Type B pancreatic cell (in vitro differentiated cells): ENCODE measurements around the gene ZDHHC11B. TPM values are rescaled to one million over a fixed set of nuclear protein-coding genes. Genes with fewer than 3 reads are reported as not detected.
"Not testable (repeated sequence)": the region's sequence is repeated elsewhere in the genome, so short reads cannot be mapped to it uniquely, and the experiment has no call there.

Experiments
- DNase-seq: peaks from one replicate; pipeline ENCODE4 v3.0.0; 2021; ENCODE audit warnings: mixed read lengths; ENCODE audit not compliant: unreplicated experiment; ENCODE audit errors: extremely low spot score
- H3K27ac Mint-ChIP-seq: 2 replicates; pipeline ENCODE4 v1.8.0; 2021; ENCODE audit warnings: mild to moderate bottlenecking, mixed read lengths
- H3K27me3 Mint-ChIP-seq: 2 replicates; pipeline ENCODE4 v1.8.0; 2021; ENCODE audit warnings: mixed read lengths
- H3K36me3 Mint-ChIP-seq: 2 replicates; pipeline ENCODE4 v1.8.0; 2021; ENCODE audit warnings: mixed read lengths
- H3K4me1 Mint-ChIP-seq: one replicate; pipeline ENCODE4 v1.8.0; 2021; ENCODE audit warnings: mixed read lengths; ENCODE audit not compliant: unreplicated experiment
- H3K4me3 Mint-ChIP-seq: 2 replicates; pipeline ENCODE4 v1.8.0; 2021; ENCODE audit warnings: mild to moderate bottlenecking, mixed read lengths
- H3K9me3 Mint-ChIP-seq: 2 replicates; pipeline ENCODE4 v1.8.0; 2021; ENCODE audit warnings: mixed read lengths
- long read RNA-seq: library from polyadenylated mRNA; unstranded; transcript quantifications from one replicate; pipeline ENCODE4 v2.0.0, GENCODE V29; 2020
- total RNA-seq: library from RNA; stranded (reverse); gene quantifications from 2 replicates; pipeline ENCODE4 v1.2.1, GENCODE V29; 2021; ENCODE audit warnings: low replicate concordance
- TF ChIP-seq, protein P1 (sequence below): fragments of 200-600 bp; sonication (generic); conservative IDR thresholded peaks from 2 replicates; pipeline ENCODE4 v1.5.0; 2021; ENCODE audit warnings: antibody characterized with exemption, mild to moderate bottlenecking

The ZDHHC11B gene
- 2.2 and 4.0 TPM in 2 replicates for total RNA-seq
- long read RNA-seq, partial matches to known transcripts: 0 of 1 reads
- long read RNA-seq, other reads (novel, unspliced or antisense): 1 of 1 reads

GRCh38 chr5:784428-785177, at the start of gene ZDHHC11B:
Gene ZDHHC11B, minus strand, starts transcription at chr5:784729. Its CDS starts 17,810 bp downstream, at chr5:766919.
- H3K36me3 Mint-ChIP-seq: not testable (repeated sequence)

GRCh38 chr5:834013-834412, 49.5 kb upstream of the ZDHHC11B start:
- not testable (repeated sequence) for H3K9me3 Mint-ChIP-seq, DNase-seq, H3K4me1 Mint-ChIP-seq, H3K27me3 Mint-ChIP-seq, H3K36me3 Mint-ChIP-seq, H3K4me3 Mint-ChIP-seq, H3K27ac Mint-ChIP-seq

More at GRCh38 chr5:784428-785177, at the start of gene ZDHHC11B:
- not testable (repeated sequence) for H3K9me3 Mint-ChIP-seq, H3K27ac Mint-ChIP-seq, H3K4me1 Mint-ChIP-seq, H3K27me3 Mint-ChIP-seq
- DNase-seq: peak; percentile 93
- peak within 1 kb of the TSS; percentile 84 for H3K4me3 Mint-ChIP-seq

DNA sequence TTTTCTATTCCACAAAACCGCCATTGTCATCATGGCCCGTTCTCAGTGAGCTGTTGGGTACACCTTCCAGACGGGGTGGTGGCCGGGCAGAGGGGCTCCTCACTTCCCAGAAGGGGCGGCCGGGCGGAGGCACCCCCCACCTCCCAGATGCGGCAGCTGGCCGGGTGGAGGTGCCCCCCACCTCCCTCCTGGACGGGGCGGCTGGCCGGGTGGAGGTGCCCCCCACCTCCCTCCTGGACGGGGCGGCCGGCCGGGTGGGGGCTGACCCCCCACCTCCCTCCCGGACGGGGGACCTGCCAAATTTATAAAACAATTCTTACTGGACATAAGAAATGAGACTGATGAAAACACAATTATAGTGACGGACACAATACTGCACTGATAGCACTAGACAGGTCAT, 43.7 kb upstream of the ZDHHC11B start:
- DNase-seq, H3K27ac Mint-ChIP-seq, H3K27me3 Mint-ChIP-seq, H3K4me1 Mint-ChIP-seq, H3K4me3 Mint-ChIP-seq, H3K9me3 Mint-ChIP-seq, H3K36me3 Mint-ChIP-seq: not testable (repeated sequence)

DNA sequence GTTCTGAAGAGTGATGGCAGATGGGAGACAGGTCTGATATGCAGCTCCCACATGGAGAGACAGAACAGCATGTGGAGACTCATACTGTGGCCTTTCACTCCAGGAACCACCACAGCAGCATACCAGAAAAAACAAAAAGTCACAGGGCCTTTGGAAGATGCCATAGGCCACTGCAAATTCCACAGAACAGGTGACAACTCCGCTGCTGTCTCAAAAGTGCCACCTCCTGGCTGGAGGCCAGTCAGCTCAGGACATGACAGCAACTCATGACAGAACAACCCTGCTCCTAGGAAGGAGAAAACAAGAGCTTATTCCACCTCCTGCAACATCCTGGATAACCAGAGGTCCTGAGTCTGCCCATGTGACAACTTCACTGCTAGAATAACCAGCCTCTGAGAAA, 41.0 kb upstream of the ZDHHC11B start:
- not testable (repeated sequence) for H3K4me3 Mint-ChIP-seq

DNA sequence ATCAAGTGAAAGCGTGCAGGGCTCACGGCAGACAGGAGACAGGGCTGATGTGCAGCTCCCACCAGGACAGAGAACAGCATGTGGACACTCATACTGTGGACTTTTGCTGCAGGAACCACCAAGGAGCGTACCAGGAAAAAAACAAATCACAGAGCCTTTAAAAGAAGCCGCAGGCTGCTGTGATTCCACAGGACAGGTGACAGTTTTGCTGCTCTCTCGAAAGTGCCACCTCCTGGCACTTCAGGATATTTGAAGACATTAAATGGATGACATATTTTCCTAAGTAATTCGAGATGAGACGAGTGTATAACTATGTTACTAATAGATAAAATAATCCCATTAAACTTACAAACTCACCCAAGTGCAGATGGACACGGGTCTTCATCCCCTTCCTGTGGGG, 37.0 kb upstream of the ZDHHC11B start:
- TF ChIP-seq, protein P1, sequence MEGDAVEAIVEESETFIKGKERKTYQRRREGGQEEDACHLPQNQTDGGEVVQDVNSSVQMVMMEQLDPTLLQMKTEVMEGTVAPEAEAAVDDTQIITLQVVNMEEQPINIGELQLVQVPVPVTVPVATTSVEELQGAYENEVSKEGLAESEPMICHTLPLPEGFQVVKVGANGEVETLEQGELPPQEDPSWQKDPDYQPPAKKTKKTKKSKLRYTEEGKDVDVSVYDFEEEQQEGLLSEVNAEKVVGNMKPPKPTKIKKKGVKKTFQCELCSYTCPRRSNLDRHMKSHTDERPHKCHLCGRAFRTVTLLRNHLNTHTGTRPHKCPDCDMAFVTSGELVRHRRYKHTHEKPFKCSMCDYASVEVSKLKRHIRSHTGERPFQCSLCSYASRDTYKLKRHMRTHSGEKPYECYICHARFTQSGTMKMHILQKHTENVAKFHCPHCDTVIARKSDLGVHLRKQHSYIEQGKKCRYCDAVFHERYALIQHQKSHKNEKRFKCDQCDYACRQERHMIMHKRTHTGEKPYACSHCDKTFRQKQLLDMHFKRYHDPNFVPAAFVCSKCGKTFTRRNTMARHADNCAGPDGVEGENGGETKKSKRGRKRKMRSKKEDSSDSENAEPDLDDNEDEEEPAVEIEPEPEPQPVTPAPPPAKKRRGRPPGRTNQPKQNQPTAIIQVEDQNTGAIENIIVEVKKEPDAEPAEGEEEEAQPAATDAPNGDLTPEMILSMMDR: no peak
- Mint-ChIP-seq H3K4me1 (peaks cover 5% of the 10 kb centered on the region), H3K4me3 (no peak overlapping the region), H3K27me3 (no peaks in the 10 kb centered on the region), H3K9me3 (no peaks in the 10 kb centered on the region), H3K36me3 (peaks cover 21% of the 10 kb centered on the region), H3K27ac (no peak overlapping the region)
- DNase-seq: no peak

More for the DNA sequence above, 41.0 kb upstream of the ZDHHC11B start:
- H3K9me3 Mint-ChIP-seq, H3K27ac Mint-ChIP-seq, DNase-seq, H3K27me3 Mint-ChIP-seq, H3K36me3 Mint-ChIP-seq, H3K4me1 Mint-ChIP-seq: not testable (repeated sequence)

GRCh38 chr5:820245-820644, 35.7 kb upstream of the ZDHHC11B start:
- Mint-ChIP-seq H3K27me3 (no peaks in the 10 kb centered on the region), H3K4me3 (no peak overlapping the region), H3K27ac (no peak overlapping the region), H3K4me1 (peaks cover 5% of the 10 kb centered on the region), H3K36me3 (peaks cover 21% of the 10 kb centered on the region), H3K9me3 (peaks cover 5% of the 10 kb centered on the region)
- no peak for DNase-seq
- TF ChIP-seq, protein P1: no peak

DNA sequence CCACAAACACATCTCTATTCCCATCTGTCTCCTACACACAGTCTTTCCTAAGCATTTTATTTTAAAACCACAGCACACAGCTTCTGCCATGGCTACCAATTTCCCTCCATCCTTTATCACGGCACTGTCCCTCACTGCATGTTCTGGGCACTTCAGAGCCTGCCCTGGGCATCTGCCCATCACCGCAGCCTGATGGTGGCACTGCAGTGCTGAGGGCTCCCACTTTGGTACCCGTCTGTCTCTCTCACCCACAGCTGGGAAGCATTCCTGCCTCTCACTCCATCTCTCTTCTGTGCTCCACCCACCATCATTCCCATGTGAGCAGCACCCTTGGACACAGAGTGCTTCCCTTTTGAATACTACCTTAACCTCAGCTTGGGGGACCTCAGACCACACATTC, 34.5 kb upstream of the ZDHHC11B start:
- TF ChIP-seq, protein P1: no peak
- Mint-ChIP-seq H3K9me3 (peaks cover 5% of the 10 kb centered on the region), H3K27ac (no peak overlapping the region), H3K4me1 (peaks cover 5% of the 10 kb centered on the region), H3K36me3 (peaks cover 21% of the 10 kb centered on the region), H3K4me3 (no peak overlapping the region), H3K27me3 (no peaks in the 10 kb centered on the region)
- no peak for DNase-seq
